ENCODE results near the gene NXN.
"Not testable (repeated sequence)": the region's sequence is repeated elsewhere in the genome, so short reads cannot be mapped to it uniquely, and the experiment has no call there.

The NXN gene

DNA sequence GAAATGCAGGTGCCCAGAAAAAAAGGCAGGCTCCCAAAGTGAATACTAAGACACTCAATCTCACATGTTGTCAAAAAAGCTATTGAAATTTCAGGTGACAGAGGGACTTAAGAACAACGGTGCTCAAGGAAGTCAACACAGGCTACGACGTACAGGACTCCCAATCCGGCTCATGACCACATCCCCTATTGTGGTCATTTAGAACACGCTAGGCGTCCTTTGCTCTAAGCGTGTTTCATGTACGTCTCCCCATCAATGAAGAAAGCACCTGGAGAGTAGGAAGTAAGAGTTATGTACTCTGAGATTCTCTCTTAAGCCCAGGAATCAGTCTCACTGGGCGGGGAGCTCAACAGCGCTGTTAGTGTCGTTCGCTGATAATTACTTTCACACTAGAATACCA, 103.3 kb downstream of the NXN start:
- TF ChIP-seq, protein P1, sequence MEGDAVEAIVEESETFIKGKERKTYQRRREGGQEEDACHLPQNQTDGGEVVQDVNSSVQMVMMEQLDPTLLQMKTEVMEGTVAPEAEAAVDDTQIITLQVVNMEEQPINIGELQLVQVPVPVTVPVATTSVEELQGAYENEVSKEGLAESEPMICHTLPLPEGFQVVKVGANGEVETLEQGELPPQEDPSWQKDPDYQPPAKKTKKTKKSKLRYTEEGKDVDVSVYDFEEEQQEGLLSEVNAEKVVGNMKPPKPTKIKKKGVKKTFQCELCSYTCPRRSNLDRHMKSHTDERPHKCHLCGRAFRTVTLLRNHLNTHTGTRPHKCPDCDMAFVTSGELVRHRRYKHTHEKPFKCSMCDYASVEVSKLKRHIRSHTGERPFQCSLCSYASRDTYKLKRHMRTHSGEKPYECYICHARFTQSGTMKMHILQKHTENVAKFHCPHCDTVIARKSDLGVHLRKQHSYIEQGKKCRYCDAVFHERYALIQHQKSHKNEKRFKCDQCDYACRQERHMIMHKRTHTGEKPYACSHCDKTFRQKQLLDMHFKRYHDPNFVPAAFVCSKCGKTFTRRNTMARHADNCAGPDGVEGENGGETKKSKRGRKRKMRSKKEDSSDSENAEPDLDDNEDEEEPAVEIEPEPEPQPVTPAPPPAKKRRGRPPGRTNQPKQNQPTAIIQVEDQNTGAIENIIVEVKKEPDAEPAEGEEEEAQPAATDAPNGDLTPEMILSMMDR (IDR thresholded peaks at IDR 0.05; ENCODE audit: low read length, missing control alignments), result no peak
- no peak for DNase-seq (ENCODE audit: low read depth)
- no peak overlapping the region for H3K4me3 ChIP-seq (replicated peaks; ENCODE audit: low read depth, low read length)

- not testable (repeated sequence) for H3K4me3 ChIP-seq (replicated peaks; ENCODE audit: low read depth, low read length); DNase-seq (ENCODE audit: low read depth)
Observed at GRCh38 chr17:874590-874989, 105.0 kb downstream of the NXN start.

- no peak overlapping the region for H3K4me3 ChIP-seq (replicated peaks; ENCODE audit: low read depth, low read length)
- no peak for DNase-seq (ENCODE audit: low read depth)
- TF ChIP-seq, protein P1 (IDR thresholded peaks at IDR 0.05; ENCODE audit: low read length, missing control alignments), result no peak
Observed at GRCh38 chr17:872855-873254, 106.7 kb downstream of the NXN start.

GRCh38 chr17:871751-872519, 107.6 kb downstream of the NXN start:
- no peak overlapping the region for H3K4me3 ChIP-seq (replicated peaks; ENCODE audit: low read depth, low read length)
- no peak for DNase-seq (ENCODE audit: low read depth)
- TF ChIP-seq, protein P1 (IDR thresholded peaks at IDR 0.05; ENCODE audit: low read length, missing control alignments), result no peak

DNA sequence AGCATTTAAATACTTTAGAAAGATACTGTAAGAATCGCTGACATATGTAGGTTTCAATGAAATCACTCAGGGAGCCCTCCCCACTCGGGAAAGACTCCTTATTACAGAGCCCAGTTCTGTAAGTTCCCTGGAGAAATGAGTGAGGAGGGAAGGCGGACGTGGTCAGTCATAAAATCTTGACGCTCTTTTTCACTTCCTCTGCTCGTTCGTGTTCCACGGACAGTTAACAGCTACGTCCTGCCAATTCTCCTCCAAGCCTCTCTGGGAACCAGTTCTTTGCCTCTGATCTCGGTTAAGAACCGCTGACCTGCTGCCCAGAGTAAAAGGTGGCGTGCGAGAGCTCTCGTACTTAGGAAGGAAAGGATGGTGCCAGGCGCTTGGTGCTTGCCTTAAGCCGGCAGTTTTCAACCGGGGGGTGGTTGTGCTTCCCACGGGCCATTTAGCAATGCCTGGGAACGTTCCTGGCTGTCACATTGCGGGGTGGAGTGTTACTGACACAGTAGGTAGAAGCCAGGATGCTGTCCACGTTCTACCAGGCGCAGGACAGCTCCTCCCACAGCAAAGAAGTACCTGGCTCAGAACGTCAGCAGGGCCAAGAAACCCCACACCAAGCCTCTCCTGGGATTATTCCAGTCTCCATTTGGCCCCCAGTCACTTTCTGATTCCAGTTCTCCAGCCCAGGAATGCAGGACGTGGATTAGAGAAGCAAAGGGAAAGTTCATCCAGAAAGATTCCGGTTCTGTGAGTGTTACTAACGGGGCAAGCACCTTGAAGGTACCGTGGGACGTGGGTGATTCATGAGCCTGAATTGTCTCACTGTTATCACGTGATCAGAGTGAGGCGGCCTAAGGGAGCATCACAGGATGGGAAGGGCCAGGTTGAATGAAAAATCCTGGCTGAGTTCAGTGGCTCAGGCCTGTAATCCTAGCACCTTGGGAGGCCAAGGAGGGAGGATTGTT, 109.7 kb downstream of the NXN start:
- TF ChIP-seq, protein P1 (IDR thresholded peaks at IDR 0.05; ENCODE audit: low read length, missing control alignments), result no peak
- H3K4me3 ChIP-seq (replicated peaks; ENCODE audit: low read depth, low read length), result no peak overlapping the region
- DNase-seq (ENCODE audit: low read depth), result peak; percentile 35

- no peak overlapping the region for H3K4me3 ChIP-seq (replicated peaks; ENCODE audit: low read depth, low read length)
- DNase-seq (ENCODE audit: low read depth), result peak; percentile 16
- TF ChIP-seq, protein P1 (IDR thresholded peaks at IDR 0.05; ENCODE audit: low read length, missing control alignments), result no peak
Observed at GRCh38 chr17:869086-869485, 110.5 kb downstream of the NXN start.

DNA sequence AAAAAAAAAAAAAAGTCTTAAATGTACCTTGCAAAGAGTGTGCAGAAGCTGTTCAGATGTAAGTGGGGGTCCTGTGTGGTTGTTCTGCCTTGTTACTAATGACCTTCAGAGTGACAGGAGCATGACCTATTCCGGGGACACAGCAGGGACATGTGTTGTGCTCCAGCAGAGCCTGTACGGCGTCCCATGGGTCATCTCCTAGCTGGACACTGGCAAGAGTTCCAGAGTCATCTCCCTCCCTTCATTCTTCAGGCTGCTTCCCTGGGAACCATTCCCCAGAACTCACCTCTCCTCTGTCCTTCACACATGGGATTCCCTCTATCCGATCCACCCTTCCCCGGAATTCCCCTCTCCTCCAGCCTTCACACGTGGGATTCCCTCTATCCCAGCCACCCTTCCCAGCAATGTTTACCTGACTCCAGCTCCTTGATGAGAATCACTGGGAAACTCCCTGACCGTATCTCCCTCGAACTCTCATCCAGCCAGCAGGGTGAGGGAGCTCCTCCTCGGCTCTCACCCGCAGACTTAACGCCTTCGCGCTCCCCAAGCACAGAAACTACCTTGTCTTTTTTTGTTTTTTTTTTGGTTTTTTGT, 111.6 kb downstream of the NXN start:
- TF ChIP-seq, protein P1 (IDR thresholded peaks at IDR 0.05; ENCODE audit: low read length, missing control alignments), result no peak
- no peak for DNase-seq (ENCODE audit: low read depth)
- no peak overlapping the region for H3K4me3 ChIP-seq (replicated peaks; ENCODE audit: low read depth, low read length)

DNA sequence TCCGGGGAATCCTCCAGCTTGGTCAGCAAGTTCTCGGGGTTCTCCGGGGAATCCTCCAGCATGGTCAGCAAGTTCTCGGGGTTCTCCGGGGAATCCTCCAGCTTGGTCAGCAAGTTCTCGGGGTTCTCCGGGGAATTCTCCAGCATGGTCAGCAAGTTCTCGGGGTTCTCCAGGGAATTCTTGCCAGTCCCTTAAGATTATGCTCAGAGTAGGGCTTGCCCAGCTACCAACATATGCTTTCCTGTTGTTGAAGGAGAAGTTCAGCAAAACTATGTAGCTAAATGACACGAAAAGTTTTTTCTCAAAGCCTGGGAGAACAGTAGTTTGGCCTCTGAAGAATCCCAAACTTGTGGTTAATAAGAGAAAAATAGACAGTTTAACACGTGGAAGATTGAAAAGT, 112.3 kb downstream of the NXN start:
- not testable (repeated sequence) for DNase-seq (ENCODE audit: low read depth); H3K4me3 ChIP-seq (replicated peaks; ENCODE audit: low read depth, low read length)
